Islet precursor cell (in vitro differentiated cells): ENCODE data around the gene XPO5.

ENCODE experiments used
- DNase-seq: peaks from one replicate; pipeline ENCODE4 v3.0.0-alpha.2; 2018

XPO5 gene

DNA sequence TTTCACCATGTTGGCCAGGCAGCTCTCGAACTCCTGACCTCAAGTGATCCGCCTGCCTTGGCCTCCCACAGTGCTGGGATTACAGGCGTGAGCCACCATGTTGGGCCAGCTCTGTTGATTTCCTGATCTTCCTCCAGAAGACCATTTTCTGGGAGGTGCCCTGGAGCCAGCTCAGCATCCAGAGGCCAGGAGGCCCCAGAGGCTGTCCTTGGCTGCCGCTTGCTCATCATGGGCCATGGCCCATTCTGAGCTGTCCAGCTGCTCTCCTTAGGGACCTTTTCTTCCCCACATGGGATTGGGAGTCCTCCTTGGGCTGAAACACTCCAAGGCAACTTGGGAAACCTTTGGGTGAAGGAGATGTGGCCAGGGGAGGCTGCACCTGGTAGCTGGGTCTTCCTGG, 81.1 kb downstream of the XPO5 start:
- no peak for DNase-seq

DNA sequence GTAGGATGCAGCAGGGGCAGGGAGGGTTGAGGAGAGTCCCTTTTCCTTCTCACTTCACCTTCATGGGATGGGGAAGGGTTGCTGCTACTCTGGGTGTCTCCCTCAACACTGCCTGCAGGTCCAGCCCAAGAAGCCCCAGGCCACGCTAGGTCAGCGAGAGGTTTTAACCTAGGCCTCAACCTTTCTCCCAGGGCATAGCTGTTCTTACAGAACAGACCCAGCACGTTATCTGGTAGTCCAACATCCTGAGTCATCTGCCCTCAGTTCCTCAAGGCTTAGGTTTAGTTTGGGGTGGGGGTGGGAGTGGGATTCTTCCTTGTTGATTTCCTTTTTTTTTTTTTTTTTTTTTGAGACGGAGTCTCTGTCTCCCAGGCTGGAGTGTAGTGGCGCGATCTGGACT, 81.5 kb downstream of the XPO5 start:
- DNase-seq: peak; percentile 77

DNA sequence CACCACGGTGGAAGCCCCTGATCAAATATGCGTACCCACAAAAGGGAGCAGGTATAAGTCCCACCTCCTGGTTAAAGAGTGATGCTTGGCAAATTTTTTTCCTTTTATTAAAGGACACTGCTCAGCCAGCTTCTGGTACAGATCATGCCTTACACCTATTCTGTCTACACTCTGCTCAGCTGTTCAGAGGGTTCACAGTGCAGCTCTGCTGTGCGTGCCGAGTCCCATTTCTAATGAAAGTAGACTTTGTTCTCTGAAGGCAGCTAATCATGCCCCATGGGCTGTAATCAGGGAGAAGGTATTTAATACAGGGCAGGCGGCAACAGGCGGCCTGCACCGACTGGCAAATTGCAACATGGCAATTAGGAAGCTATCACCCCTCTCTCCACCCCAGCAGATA, 82.0 kb downstream of the XPO5 start:
- DNase-seq: peak; percentile 52

DNA sequence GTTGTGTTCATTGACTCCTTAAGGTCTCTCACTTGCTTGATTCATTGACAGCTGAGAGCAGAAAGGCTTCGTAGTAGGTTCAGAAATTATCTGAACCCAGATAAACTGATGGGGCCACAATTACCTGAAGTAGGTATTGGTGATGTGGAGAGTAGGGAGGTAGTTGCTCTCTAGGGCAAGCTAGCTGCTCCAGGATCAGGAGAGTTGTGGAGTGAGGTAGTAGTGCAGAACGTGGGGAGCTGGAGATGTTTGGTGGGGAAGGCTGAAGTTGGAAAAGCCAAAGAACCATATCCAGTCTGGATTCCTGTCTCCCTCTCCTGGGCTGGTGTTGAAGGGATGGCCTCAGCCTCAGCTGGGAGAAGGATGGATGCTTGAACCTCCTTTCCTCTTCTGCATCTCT, 82.6 kb downstream of the XPO5 start:
- no peak for DNase-seq

DNA sequence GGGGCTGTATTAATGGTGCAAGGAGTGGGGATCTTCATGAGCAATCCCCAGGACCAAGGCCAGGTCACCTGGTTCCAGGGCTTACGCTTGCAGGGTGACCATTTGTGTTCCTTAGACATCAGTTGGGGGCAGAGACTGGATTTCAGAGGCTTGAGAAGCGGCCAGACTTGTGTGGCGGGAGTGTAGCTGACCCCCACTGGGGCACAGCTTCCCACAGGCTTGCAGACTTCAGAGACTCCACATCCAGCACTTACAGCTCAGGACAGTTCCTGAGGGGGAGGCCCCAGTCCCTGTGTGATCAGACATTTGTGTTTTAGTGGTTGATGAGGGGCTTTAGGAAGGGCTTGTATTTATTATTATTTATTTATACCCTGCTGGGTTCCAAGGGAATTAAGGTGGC, 83.2 kb downstream of the XPO5 start:
- DNase-seq: no peak

DNA sequence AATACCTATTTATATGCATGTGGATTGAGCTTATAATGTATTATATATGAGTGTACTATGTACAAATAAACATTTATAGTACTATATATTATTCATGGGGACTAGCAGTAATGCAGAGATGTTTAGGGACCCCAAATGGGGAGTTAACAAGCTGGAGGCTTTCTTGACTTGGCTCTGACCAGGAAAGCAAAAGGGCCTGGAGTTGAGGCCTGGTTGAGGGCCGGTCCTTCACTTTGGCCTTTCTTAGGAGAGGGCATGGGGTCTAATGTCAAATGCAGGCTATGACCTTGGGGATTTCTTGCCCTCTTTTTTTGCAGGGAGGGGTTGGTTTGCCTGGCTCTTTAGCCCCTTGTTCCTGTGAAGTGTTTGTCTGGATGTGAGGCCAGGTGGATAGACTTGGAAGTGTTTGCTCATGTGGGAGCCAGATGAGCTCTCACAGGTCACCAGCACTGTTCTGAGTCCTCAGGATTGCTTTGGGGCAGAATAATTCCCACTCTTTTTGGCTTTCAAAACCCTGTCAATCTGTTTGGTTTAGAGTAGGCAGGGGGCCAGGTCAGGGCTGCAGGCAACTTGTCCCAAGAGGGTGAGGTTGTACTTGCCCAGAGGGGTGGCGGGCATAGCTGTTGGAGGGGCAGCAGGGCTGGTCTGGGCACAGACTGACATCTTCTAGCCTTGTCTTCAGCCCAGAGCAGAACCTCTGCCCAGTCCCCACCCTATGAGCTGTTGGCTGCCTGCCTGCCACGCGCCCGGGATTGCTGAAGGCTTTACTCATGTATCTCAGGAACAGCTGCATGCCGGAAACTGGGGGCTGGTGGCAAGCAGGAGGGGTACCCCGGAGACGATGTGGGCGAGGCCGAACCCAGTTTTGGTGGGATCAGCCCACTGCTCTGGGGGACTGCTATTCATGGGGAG, 83.8 kb downstream of the XPO5 start:
- DNase-seq: no peak

DNA sequence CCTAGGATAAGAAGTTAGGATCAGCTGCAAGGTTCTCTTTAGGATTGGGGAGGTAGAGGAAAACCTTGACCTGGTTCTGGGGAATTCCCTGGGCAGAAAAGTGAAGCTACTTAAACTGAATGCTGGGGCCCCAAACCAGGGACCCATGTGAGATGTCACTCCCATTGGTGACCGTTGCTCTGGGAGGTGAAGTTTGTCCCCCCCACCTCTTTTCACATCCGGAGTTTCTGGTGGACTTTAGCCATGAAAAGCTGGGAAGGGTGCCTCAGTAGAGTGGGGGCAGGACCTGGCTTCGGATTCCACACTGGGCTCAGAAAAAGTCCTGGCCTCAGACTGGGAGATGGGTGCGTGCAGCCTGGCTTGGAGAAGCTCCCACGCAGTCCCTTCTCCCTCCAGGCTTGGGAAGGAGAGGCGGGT, 85.3 kb downstream of the XPO5 start:
- no peak for DNase-seq

DNA sequence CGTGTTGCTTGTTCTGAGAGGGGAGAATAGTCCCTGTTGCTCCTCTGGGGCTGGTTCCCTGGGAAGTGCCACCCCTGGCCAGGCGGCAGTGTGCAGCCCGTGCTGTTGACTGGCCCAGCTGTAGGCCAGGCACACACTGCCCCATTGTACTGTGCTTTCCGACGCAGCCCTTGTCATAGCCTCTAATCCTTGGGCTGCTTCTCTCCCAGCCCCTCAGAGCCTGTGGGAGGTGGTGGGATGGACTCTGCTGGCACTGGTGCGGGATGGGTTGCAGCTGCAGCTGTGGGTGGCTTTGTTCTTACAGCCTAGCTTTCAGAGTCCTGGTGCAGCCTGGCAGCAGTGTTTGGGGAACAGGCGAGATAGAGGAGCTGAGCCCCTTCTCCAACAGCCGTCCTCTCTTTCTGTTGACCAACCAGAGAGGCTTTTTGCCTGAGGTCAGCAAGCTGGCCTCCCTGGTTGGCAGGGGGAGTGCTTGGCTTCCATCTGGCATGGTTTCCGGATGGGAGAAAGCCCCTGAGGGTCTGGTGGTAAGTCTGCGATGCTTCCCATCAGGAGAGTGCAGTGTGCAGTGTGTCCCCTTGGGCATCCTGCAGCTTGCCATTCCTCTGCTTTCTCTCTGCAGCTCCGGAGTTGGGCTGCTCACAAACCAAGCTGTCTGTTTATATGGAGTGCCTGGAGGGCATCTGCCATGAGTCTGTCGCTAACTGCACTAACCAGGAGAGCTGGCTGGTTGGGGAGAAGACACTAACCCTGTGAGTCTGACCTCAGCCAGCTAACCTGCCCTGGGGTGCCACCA, 86.4 kb downstream of the XPO5 start:
- DNase-seq: peak; percentile 80

DNA sequence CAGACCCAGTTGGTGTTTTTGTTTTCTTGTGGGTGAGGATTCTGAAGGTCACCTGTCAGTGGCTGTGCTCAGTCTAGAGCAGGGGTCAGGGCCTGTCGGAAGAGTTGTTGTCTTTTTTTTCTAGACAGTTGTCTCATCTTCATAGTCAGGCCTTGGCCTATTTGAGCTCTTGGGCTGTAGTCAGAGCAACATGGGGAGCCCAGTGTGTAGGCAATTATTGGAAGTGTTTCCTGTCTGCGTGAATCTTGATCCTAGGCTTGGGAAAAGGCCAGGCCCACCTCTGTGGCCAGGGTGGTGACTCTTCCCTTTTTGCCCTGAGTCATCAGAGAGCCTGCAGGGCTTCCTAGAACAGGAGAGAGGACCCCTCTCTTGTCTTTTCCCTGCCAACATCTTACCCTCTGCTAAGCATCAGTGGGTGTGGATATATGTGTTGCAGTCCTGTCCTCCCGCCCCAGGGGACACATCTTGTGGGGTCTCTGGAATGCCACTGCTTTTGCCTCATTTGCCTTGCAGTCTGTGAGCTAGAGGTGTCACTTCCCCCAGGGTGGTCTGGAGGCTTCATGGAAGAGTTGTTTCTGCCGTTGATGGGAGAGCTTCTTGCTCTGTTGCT, 87.1 kb downstream of the XPO5 start:
- DNase-seq: peak; percentile 79

DNA sequence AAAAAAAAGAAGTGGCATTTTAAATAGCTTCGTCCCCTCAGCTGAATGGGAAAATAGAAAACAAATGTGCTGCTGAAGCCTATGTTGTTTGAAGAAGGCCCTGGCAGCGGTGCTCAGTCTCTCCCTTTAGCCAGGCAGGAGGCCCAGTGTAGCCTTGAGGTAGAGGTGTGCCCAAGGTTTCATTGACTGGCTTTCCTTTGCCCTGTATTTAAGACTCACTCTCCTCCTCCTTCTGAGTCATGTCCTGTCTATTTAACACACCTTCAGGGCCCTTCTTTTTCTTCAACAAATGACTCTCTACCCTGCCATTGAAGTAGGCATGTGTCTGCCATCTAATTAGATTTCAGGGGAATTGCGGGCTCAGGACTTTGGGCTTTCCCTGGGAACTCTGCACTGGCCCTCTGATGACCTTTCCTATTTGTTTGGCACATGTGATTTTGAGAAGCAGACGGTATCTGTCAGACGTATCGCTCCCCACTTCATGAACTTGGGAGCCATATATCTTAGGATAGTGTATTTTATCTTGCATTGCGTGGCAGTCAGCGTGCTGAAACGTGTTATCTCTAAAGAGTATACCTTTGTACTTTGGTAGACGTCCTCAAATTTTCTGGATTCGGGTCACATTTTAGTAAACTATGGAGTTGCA, 94.1 kb downstream of the XPO5 start:
- DNase-seq: no peak

DNA sequence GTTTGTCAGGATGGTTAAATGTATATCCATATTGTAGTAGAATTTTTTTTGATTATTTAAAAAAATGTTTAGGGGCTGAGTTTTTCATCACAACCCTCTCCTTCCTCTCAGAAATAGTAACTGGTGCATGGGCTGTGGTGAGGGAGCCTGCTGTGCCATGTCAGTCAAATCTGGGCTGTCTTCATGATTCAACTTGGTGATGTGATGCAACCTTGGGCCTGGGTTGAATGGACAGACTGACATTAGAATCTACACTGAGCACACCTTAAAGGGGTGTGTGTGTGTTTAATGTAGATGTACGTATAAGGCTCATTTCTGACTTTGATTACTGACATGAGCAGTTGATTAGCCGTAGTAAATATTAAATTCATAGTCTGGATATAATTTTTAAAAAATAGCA, 94.8 kb downstream of the XPO5 start:
- DNase-seq: no peak

DNA sequence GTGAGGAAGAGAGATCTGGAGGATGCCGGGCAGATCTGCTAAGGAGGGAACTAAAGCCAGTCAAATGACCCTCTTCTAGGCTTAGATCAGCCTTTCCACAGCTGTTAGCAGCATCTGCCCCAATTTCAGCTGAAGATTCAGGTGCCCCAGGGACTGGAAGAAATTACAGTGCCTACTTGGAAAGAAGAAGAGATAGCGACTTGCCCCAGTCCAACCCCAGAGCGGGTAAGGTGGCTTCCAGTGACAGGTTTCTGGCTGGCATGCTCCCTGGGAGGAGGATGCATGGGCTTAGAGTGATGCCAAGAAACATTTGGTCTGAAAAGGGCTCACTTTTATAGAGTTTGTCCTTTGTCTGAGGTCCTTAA, 97.8 kb downstream of the XPO5 start:
- no peak for DNase-seq

DNA sequence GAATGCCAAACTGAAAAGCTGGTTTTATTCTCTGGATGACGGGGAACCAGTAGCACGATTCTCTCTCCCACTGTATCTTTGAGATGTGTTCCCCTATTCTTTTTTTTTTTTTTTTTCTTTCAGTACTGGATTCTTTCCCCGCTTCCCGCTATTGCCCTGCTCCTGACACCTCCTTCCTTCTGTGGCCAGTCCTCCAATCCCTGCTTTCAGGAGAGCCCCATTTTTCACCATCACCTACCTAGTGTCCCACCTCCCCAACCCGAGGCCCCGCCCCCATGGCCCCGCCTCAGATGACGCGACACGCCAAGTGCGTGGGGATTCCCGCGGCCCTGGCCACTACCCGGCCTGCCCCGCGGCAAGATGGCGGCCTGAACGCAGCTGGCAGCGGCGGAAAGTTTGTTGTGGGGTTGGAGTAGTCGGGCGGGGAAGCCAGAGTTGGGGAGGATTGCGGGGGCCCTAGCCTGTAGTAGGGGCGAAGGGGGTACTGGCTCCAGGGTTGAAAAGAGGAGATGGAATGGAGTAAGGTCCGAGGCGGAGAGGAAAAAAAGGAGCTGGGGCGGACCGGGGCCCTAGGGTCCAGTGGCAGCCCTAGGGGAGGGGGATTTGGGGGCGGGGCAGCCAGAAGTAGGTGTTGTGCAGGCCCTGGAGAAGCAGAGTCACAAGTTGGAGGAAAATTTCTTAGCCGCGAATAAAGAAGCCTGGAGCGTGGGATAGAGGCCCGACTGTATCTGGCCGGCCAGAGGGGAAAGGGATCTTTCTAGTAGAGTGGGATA, 98.4 kb downstream of the XPO5 start, which contains the start of gene TJAP1:
TSS of gene TJAP1 (plus strand) at position 336 of the 773 bp plus-strand sequence. CDS start 21,432 bp downstream, outside the sequence.
- DNase-seq: peak; percentile 95

DNA sequence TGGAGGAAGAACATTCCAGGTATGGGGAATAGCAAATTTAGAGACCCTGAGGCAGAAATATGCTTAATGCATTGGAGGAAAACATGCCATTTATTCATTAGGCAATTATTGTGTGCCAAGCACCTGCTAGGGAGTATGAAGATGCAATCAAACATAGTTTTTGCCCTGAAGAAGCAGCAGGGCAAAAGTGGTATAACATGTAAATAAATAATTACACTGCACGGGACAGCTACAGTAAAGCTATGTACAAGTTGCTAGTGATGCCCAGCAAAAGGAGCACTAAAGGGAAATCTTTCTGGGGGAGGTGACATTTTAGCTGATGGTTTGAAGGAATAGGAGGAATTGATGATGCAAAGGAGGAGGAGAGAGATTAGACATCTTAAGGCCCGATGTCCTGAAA, 99.1 kb downstream of the XPO5 start:
- no peak for DNase-seq

DNA sequence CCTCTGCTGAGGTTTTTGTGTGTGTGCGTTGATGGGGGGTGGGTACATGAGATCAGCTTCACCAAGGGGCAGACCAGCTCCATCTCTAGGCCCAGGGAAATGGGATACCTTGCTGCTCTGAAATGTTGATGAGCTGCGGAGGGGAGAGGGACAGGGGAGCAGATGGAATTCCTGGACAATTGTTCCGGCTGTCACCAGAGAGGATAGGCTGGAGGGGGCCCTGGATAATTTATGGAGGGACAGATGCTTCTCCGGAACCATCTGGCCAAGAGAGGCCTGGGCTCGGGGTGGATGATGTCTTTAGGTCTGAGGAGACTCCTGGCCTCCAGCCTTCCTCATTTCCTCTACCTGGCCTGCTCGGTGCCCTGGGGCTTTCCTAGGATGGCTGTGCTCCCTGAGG, 100.3 kb downstream of the XPO5 start:
- DNase-seq: no peak

DNA sequence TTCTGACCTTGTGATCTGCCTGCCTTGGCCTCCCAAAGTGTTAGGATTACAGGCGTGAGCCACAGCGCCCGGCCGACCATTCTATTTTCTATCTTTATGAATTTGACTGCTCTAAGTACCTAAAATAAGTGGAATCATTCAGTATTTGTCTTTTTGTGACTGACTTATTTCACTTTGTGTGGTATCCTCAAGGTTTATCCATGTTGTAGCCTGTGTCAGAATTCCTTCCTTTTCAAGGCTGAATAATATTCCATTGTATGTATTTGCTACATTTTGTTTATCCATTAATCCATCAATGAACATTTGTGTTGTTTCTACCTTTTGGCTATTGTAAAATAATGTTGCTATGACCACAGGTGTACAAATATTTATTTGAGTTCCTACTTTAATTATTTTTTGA, 103.3 kb downstream of the XPO5 start:
- no peak for DNase-seq
